ENCODE results near the gene NOXA1. TPM values are rescaled to one million over a fixed set of nuclear protein-coding genes. Genes with fewer than 3 reads are reported as not detected.
A peak's percentile ranks its signal among the peaks of the same experiment; 100 is the strongest.

NOXA1 gene
- total RNA-seq, 4 donors from 2014 or later, result 3.1 to 5.6 (median 4.4) TPM

GRCh38 chr9:137475666-137476065 is 52.5 kb downstream of the NOXA1 start:
- 82 to 87% methylated on average over 3 of the region's 3 CpGs for WGBS, 2 donors
- DNase-seq (ENCODE audit: low spot score in 2 of 2), result no peak
- TF ChIP-seq CTCF (IDR thresholded peaks at IDR 0.05) (no peak), POLR2A (IDR thresholded peaks at IDR 0.05) (no peak)
- no peak overlapping the region for H3K4me3 ChIP-seq (ENCODE audit: low read depth, poor library complexity, severe bottlenecking)
- intact Hi-C loops (cut with DNase I; ENCODE audit: low total_unique reads), result no loop called here

GRCh38 chr9:137476856-137477255 is 53.7 kb downstream of the NOXA1 start:
- DNase-seq (ENCODE audit: low spot score in 2 of 2), result no peak
- intact Hi-C loops (cut with DNase I; ENCODE audit: low total_unique reads), result no loop called here
- TF ChIP-seq POLR2A (IDR thresholded peaks at IDR 0.05) (no peak), CTCF (IDR thresholded peaks at IDR 0.05) (no peak)
- WGBS, 2 donors, result 95 to 96% methylated on average over 6 to 9 of the region's 11 CpGs
- no peak overlapping the region for H3K4me3 ChIP-seq (ENCODE audit: low read depth, poor library complexity, severe bottlenecking)

- no peak for TF ChIP-seq CTCF (IDR thresholded peaks at IDR 0.05)
- no peak for TF ChIP-seq POLR2A (IDR thresholded peaks at IDR 0.05)
- intact Hi-C loops (cut with DNase I; ENCODE audit: low total_unique reads), result no loop called here
- no peak overlapping the region for H3K4me3 ChIP-seq (ENCODE audit: low read depth, poor library complexity, severe bottlenecking)
- DNase-seq (ENCODE audit: low spot score in 2 of 2), result no peak
- 92 to 93% methylated on average over 20 to 28 of the region's 29 CpGs for WGBS, 2 donors
These were observed 54.8 kb downstream of the NOXA1 start for GRCh38 chr9:137477778-137478612.

GRCh38 chr9:137478613-137478961 is 55.4 kb downstream of the NOXA1 start:
- TF ChIP-seq POLR2A (IDR thresholded peaks at IDR 0.05), result no peak
- TF ChIP-seq CTCF (IDR thresholded peaks at IDR 0.05), result no peak
- intact Hi-C loops (cut with DNase I; ENCODE audit: low total_unique reads), result no loop called here
- no peak for DNase-seq (ENCODE audit: low spot score in 2 of 2)

GRCh38 chr9:137478962-137479861 is 56.0 kb downstream of the NOXA1 start:
- intact Hi-C loops (cut with DNase I; ENCODE audit: low total_unique reads), result no loop called here
- peak in 1 of 2 donors; percentile 87 for DNase-seq (ENCODE audit: low spot score in 2 of 2)
- 53 to 65% methylated on average over 31 to 34 of the region's 36 CpGs for WGBS, 2 donors
- no peak overlapping the region for H3K4me3 ChIP-seq (ENCODE audit: low read depth, poor library complexity, severe bottlenecking)
- TF ChIP-seq CTCF (IDR thresholded peaks at IDR 0.05) (no peak), POLR2A (IDR thresholded peaks at IDR 0.05) (no peak)

More at GRCh38 chr9:137478613-137478961, 55.4 kb downstream of the NOXA1 start:
- WGBS, 2 donors, result 75 to 84% methylated on average over 11 of the region's 11 CpGs
- H3K4me3 ChIP-seq (ENCODE audit: low read depth, poor library complexity, severe bottlenecking), result no peak overlapping the region

All from lower leg skin (tissue), 4 donors.